ENCODE measurements around the gene ELP1.

ELP1 gene

GRCh38 chr9:108882052-108882888, 51.7 kb downstream of the ELP1 start:
- no peak for DNase-seq

- no peak for DNase-seq
Measured at GRCh38 chr9:108880738-108881316, 53.1 kb downstream of the ELP1 start.

- DNase-seq: no peak
Measured at GRCh38 chr9:108877524-108877923, 56.4 kb downstream of the ELP1 start.

GRCh38 chr9:108876425-108876824, 57.5 kb downstream of the ELP1 start:
- DNase-seq: no peak

- no peak for DNase-seq
Measured at GRCh38 chr9:108874058-108874788, 59.7 kb downstream of the ELP1 start.

GRCh38 chr9:108869092-108869725, 64.7 kb downstream of the ELP1 start:
- peak; percentile 63 for DNase-seq

GRCh38 chr9:108867829-108868228, 66.1 kb downstream of the ELP1 start:
- no peak for DNase-seq

- no peak for DNase-seq
Measured at GRCh38 chr9:108867116-108867515, 66.8 kb downstream of the ELP1 start.

GRCh38 chr9:108866001-108866420, 67.9 kb downstream of the ELP1 start:
- DNase-seq: no peak

- DNase-seq: no peak
Measured at GRCh38 chr9:108865037-108865436, 68.9 kb downstream of the ELP1 start.

- no peak for DNase-seq
Measured at GRCh38 chr9:108864446-108864845, 69.5 kb downstream of the ELP1 start.

GRCh38 chr9:108863891-108864290, 70.0 kb downstream of the ELP1 start:
- no peak for DNase-seq

GRCh38 chr9:108861997-108862396, 71.9 kb downstream of the ELP1 start, which contains the start of gene ACTL7A:
TSS of gene ACTL7A (plus strand) at chr9:108862266. CDS start at chr9:108862323, 57 bp downstream.
- DNase-seq: no peak

- DNase-seq: no peak
Measured at GRCh38 chr9:108861464-108861863, 72.5 kb downstream of the ELP1 start.

- DNase-seq: no peak
Measured at GRCh38 chr9:108860764-108861163, 73.2 kb downstream of the ELP1 start.

GRCh38 chr9:108860354-108860753, 73.6 kb downstream of the ELP1 start:
- DNase-seq: no peak

GRCh38 chr9:108859459-108860114, 74.3 kb downstream of the ELP1 start:
- DNase-seq: no peak

- no peak for DNase-seq
Measured at GRCh38 chr9:108857572-108857971, 76.4 kb downstream of the ELP1 start.

GRCh38 chr9:108855888-108856287, 78.0 kb downstream of the ELP1 start, which contains the start of gene ACTL7B:
TSS of gene ACTL7B (minus strand) at chr9:108855986. CDS start at chr9:108855930, 56 bp downstream.
- DNase-seq: no peak

GRCh38 chr9:108855529-108855886, 78.4 kb downstream of the ELP1 start:
- DNase-seq: no peak

- no peak for DNase-seq
Measured at GRCh38 chr9:108854641-108855528, 79.0 kb downstream of the ELP1 start.

GRCh38 chr9:108854094-108854493, 79.8 kb downstream of the ELP1 start:
- no peak for DNase-seq

Measured in kidney glomerular epithelial cell (primary cell).